Breast epithelium (tissue), 4 donors: Measurements from ENCODE around the gene CASK. TPM values are rescaled to one million over a fixed set of nuclear protein-coding genes. Genes with fewer than 3 reads are reported as not detected.

ENCODE experiments used
- DNase-seq, 2 donors: peaks; one replicate each; pipeline ENCODE4 v3.0.0-alpha.2; 2019; ENCODE audit warnings: low spot score in 2 of 2
- H3K27ac ChIP-seq, 2 donors: fragments of 200-600 bp; sonication (generic) in 1 of 2; one replicate each; pipeline ENCODE4 v1.5.1; 2016 to 2019; ENCODE audit warnings: mild to moderate bottlenecking in 1 of 2
- H3K27me3 ChIP-seq, 2 donors: fragments of 200-600 bp; sonication (generic) in 1 of 2; one replicate each; pipeline versions ENCODE4 v1.5.1 to v1.6.0; 2017 to 2019; ENCODE audit warnings: control low read depth in 1 of 2, mild to moderate bottlenecking in 1 of 2
- H3K36me3 ChIP-seq: fragments of 200-600 bp; one replicate; pipeline ENCODE4 v1.5.1; 2019
- H3K4me1 ChIP-seq, 2 donors: fragments of 200-600 bp; sonication (generic); one replicate each; pipeline ENCODE4 v1.5.1; 2016 to 2019; ENCODE audit warnings: control low read depth in 1 of 2
- H3K4me3 ChIP-seq, 3 donors: fragments of 200-600 bp; sonication (generic); 1 replicate in 2 of 3; 2 replicates in 1 of 3; pipeline ENCODE4 v1.5.1; 2016 to 2019; ENCODE audit warnings: mild to moderate bottlenecking in 3 of 3, moderate library complexity in 2 of 3
- H3K9me3 ChIP-seq, 2 donors: fragments of 200-600 bp; sonication (generic) in 1 of 2; one replicate each; pipeline ENCODE4 v1.5.1; 2016 to 2019; ENCODE audit warnings: control low read depth in 1 of 2
- CTCF ChIP-seq, 3 donors: fragments of 450-650 bp; IDR thresholded peaks; one replicate each; pipeline ENCODE4 v1.5.1; 2016 to 2017; ENCODE audit warnings: antibody characterized with exemption in 3 of 3, mild to moderate bottlenecking in 3 of 3, moderate library complexity in 3 of 3
- POLR2A ChIP-seq: fragments of 450-650 bp; IDR thresholded peaks from one replicate; pipeline ENCODE4 v1.6.1; 2016; ENCODE audit warnings: antibody characterized with exemption, mild to moderate bottlenecking, moderate library complexity
- POLR2AphosphoS5 ChIP-seq, 3 donors: sonication (generic); formaldehyde crosslinking; IDR thresholded peaks; one replicate each; pipeline ENCODE4 v1.6.1; 2017; ENCODE audit warnings: antibody characterized with exemption in 3 of 3
- intact Hi-C: fragments of 100-400 bp; cut with DNase I; formaldehyde crosslinking; loops from one replicate; pipeline ENCODE4 v1.15.1; 2023; ENCODE audit warnings: low total_unique reads
- total RNA-seq, 3 donors: library from RNA; depleted of rRNA; stranded (reverse); fragments of >200 nt; gene quantifications; one replicate each; pipeline ENCODE4 v1.1.0, GENCODE V29; 2016

Gene CASK
- total RNA-seq, 3 donors from 2014 or later: 34.4 to 103 (median 52.4) TPM

GRCh38 chrX:41802958-41803357 is 120.4 kb downstream of the CASK start:
- TF ChIP-seq POLR2A (no peak), CTCF (IDR thresholded peaks at IDR 0.05) (no peak), POLR2AphosphoS5 (IDR thresholded peaks at IDR 0.05) (no peak)
- intact Hi-C loops: no loop called here
- H3K27me3 ChIP-seq: peaks cover 0 to 12% of the 10 kb centered on the region in 2 donors
- no peaks in the 10 kb centered on the region for H3K4me1 ChIP-seq
- H3K27ac ChIP-seq: no peak overlapping the region
- H3K36me3 ChIP-seq: no peaks in the 10 kb centered on the region
- peaks cover 0 to 11% of the 10 kb centered on the region in 2 donors for H3K9me3 ChIP-seq
- no peak overlapping the region for H3K4me3 ChIP-seq
- no peak for DNase-seq

GRCh38 chrX:41799661-41800060 is 123.7 kb downstream of the CASK start:
- H3K27ac ChIP-seq: no peak overlapping the region
- intact Hi-C loops: no loop called here
- H3K36me3 ChIP-seq: no peaks in the 10 kb centered on the region
- H3K4me1 ChIP-seq: no peaks in the 10 kb centered on the region
- no peak overlapping the region for H3K4me3 ChIP-seq
- peaks cover 0 to 6% of the 10 kb centered on the region in 2 donors for H3K9me3 ChIP-seq
- H3K27me3 ChIP-seq: peaks cover 0 to 22% of the 10 kb centered on the region in 2 donors
- DNase-seq: no peak
- no peak for TF ChIP-seq CTCF (IDR thresholded peaks at IDR 0.05)
- TF ChIP-seq POLR2A: no peak
- TF ChIP-seq POLR2AphosphoS5 (IDR thresholded peaks at IDR 0.05): no peak

GRCh38 chrX:41796577-41796976 is 126.8 kb downstream of the CASK start:
- H3K27ac ChIP-seq: no peak overlapping the region
- peaks cover 0 to 6% of the 10 kb centered on the region in 2 donors for H3K9me3 ChIP-seq
- intact Hi-C loops: no loop called here
- no peak for TF ChIP-seq POLR2AphosphoS5 (IDR thresholded peaks at IDR 0.05)
- TF ChIP-seq POLR2A: no peak
- no peak for TF ChIP-seq CTCF (IDR thresholded peaks at IDR 0.05)
- DNase-seq: no peak
- H3K27me3 ChIP-seq: peaks cover 0 to 33% of the 10 kb centered on the region in 2 donors
- no peak overlapping the region for H3K4me3 ChIP-seq
- H3K4me1 ChIP-seq: no peaks in the 10 kb centered on the region
- no peaks in the 10 kb centered on the region for H3K36me3 ChIP-seq

GRCh38 chrX:41796046-41796445 is 127.3 kb downstream of the CASK start:
- TF ChIP-seq POLR2AphosphoS5 (IDR thresholded peaks at IDR 0.05): no peak
- TF ChIP-seq CTCF (IDR thresholded peaks at IDR 0.05): no peak
- no peak for TF ChIP-seq POLR2A
- H3K36me3 ChIP-seq: no peaks in the 10 kb centered on the region
- no peaks in the 10 kb centered on the region for H3K4me1 ChIP-seq
- no peak overlapping the region for H3K27ac ChIP-seq
- DNase-seq: no peak
- intact Hi-C loops: no loop called here
- H3K4me3 ChIP-seq: no peak overlapping the region
- peaks cover 0 to 4% of the 10 kb centered on the region in 2 donors for H3K9me3 ChIP-seq
- peaks cover 0 to 29% of the 10 kb centered on the region in 2 donors for H3K27me3 ChIP-seq

DNA sequence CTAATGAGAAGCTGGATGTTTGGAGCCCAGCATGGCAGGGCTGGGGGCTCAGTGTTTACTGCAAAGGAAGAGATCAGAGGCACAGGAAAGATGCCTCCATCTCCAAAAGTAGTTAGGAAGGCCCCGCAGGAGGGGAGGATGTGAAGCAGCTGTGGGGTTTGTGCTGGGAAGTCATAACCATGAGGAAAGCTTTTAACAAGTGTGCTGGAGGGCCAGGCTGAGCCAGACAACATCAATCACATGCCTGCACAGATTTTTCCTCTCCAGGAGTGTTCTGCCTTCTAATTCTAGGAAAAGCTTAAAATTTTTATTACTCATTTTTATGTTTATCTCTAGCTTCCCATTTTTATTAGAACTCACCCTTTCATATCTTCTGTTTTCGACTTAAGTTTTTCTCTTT is 134.0 kb downstream of the CASK start:
- intact Hi-C loops: no loop called here
- Histone ChIP-seq H3K4me3 (no peak overlapping the region), H3K27ac (no peak overlapping the region), H3K9me3 (no peaks in the 10 kb centered on the region), H3K27me3 (peaks cover 0 to 27% of the 10 kb centered on the region in 2 donors), H3K36me3 (no peaks in the 10 kb centered on the region), H3K4me1 (no peaks in the 10 kb centered on the region)
- no peak for DNase-seq
- TF ChIP-seq POLR2AphosphoS5 (IDR thresholded peaks at IDR 0.05) (no peak), POLR2A (no peak), CTCF (IDR thresholded peaks at IDR 0.05) (no peak)
